Right ventricle myocardium inferior (tissue), 1 donor: Measurements from ENCODE around the gene SEC24B. TPM values are rescaled to one million over a fixed set of nuclear protein-coding genes. Genes with fewer than 3 reads are reported as not detected.
"Not testable (repeated sequence)": the region's sequence is repeated elsewhere in the genome, so short reads cannot be mapped to it uniquely, and the experiment has no call there.

Experiments used
- ATAC-seq: fragments of 200-7000 bp; cut with Tn5 transposase; one replicate; pipeline ENCODE4 v1.9.1; 2020; ENCODE audit warnings: mild to moderate bottlenecking, moderate library complexity
- DNase-seq: peaks from one replicate; pipeline ENCODE4 v3.0.0; 2021; ENCODE audit errors: missing footprints
- intact Hi-C: fragments of 100-400 bp; cut with DNase I; formaldehyde crosslinking; loops from one replicate; pipeline ENCODE4 v1.11.0; 2022
- total RNA-seq: library from RNA; stranded (reverse); fragmentation: NEBNext Ultra II Directional; extraction: Animal tissue kit (Norgen Biotek cat#: 25700); gene quantifications from one replicate; pipeline ENCODE4 v1.2.1, GENCODE V29; 2021
- donor health status: DM: no; HTN: yes; CAD: no; lungs with severe emphysema.

SEC24B gene
- total RNA-seq, 1 donor from 2014 or later: 26.1 TPM

- no peak for DNase-seq
- intact Hi-C loops: loop anchor here (5.0 to 10.0 kb wide), 3 partner anchors 233 to 1091 kb away; partner anchors contain the start of gene CFI
- ATAC-seq: no peak
Observed at GRCh38 chr4:109424093-109424841, 9.3 kb upstream of the SEC24B start.

GRCh38 chr4:109425405-109425804 lies 8.2 kb upstream of the SEC24B start:
- DNase-seq: no peak
- intact Hi-C loops: loop anchor here (10.0 kb wide), 1 partner anchor 1089 kb away; no protein-coding TSS in a partner anchor
- no peak for ATAC-seq

- DNase-seq (no peak), ATAC-seq (no peak)
- intact Hi-C loops: loop anchor here (10.0 kb wide), 1 partner anchor 1085 kb away; no protein-coding TSS in a partner anchor
Observed at GRCh38 chr4:109429545-109429944, 4.1 kb upstream of the SEC24B start.

- ATAC-seq (no peak), DNase-seq (no peak)
- intact Hi-C loops: loop anchor here (2.0 to 5.0 kb wide), 4 partner anchors 60 to 385 kb away; partner anchors contain the start of genes CASP6, GAR1 and MCUB
Observed at GRCh38 chr4:109432203-109432602, 1.4 kb upstream of the SEC24B start.

- ATAC-seq: no peak
- intact Hi-C loops: loop anchor here (2.0 to 5.0 kb wide), 4 partner anchors 60 to 385 kb away; partner anchors contain the start of genes CASP6, GAR1 and MCUB
- no peak for DNase-seq
Observed at GRCh38 chr4:109432696-109433095, 919 bp upstream of the SEC24B start.

GRCh38 chr4:109434007-109434971 lies 674 bp downstream of the SEC24B start:
- intact Hi-C loops: loop anchor here (5.0 kb wide), 3 partner anchors 58 to 383 kb away; partner anchors contain the start of genes CASP6 and GAR1
- peak; percentile 63 for ATAC-seq
- peak; percentile 75 for DNase-seq

- ATAC-seq: no peak
- intact Hi-C loops: no loop called here
- DNase-seq: no peak
Observed at GRCh38 chr4:109435635-109436034, 2.0 kb downstream of the SEC24B start.

GRCh38 chr4:109436504-109436903 lies 2.9 kb downstream of the SEC24B start:
- no peak for ATAC-seq

GRCh38 chr4:109440948-109441347 lies 7.3 kb downstream of the SEC24B start:
- no peak for ATAC-seq
- intact Hi-C loops: no loop called here
- no peak for DNase-seq

More at GRCh38 chr4:109436504-109436903, 2.9 kb downstream of the SEC24B start:
- intact Hi-C loops: no loop called here
- DNase-seq: no peak

- intact Hi-C loops: no loop called here
- no peak for DNase-seq
- no peak for ATAC-seq
Observed at GRCh38 chr4:109441862-109442458, 8.3 kb downstream of the SEC24B start.

- DNase-seq: no peak
- intact Hi-C loops: no loop called here
- no peak for ATAC-seq
Observed at GRCh38 chr4:109444182-109444844, 10.7 kb downstream of the SEC24B start.

GRCh38 chr4:109447278-109447677 lies 13.7 kb downstream of the SEC24B start:
- intact Hi-C loops: no loop called here
- ATAC-seq: no peak
- no peak for DNase-seq

GRCh38 chr4:109451544-109452273 lies 18.1 kb downstream of the SEC24B start:
- ATAC-seq (no peak), DNase-seq (no peak)
- intact Hi-C loops: no loop called here

- ATAC-seq, intact Hi-C loops, DNase-seq: not testable (repeated sequence)
Observed at GRCh38 chr4:109453110-109453509, 19.5 kb downstream of the SEC24B start.

- no peak for DNase-seq
Observed at GRCh38 chr4:109462297-109462696, 28.7 kb downstream of the SEC24B start.

GRCh38 chr4:109462802-109463201 lies 29.2 kb downstream of the SEC24B start:
- DNase-seq (no peak), ATAC-seq (no peak)
- intact Hi-C loops: no loop called here

More at GRCh38 chr4:109462297-109462696, 28.7 kb downstream of the SEC24B start:
- intact Hi-C loops: no loop called here
- peak; percentile 52 for ATAC-seq

- DNase-seq (no peak), ATAC-seq (peak; percentile 80)
- intact Hi-C loops: no loop called here
Observed at GRCh38 chr4:109465069-109465468, 31.5 kb downstream of the SEC24B start.

GRCh38 chr4:109469915-109470314 lies 36.3 kb downstream of the SEC24B start:
- ATAC-seq (no peak), DNase-seq (no peak)
- intact Hi-C loops: no loop called here
